NCI-H524 treated with DMSO at 0.1 percent for 48 hours (cell line): ENCODE results near the gene RAB43.
"Not testable (repeated sequence)": the region's sequence is repeated elsewhere in the genome, so short reads cannot be mapped to it uniquely, and the experiment has no call there.

ENCODE experiments used
- DNase-seq: peaks from one replicate; lab custom pipeline; 2025; lab: John Stamatoyannopoulos, UW

RAB43 gene

DNA sequence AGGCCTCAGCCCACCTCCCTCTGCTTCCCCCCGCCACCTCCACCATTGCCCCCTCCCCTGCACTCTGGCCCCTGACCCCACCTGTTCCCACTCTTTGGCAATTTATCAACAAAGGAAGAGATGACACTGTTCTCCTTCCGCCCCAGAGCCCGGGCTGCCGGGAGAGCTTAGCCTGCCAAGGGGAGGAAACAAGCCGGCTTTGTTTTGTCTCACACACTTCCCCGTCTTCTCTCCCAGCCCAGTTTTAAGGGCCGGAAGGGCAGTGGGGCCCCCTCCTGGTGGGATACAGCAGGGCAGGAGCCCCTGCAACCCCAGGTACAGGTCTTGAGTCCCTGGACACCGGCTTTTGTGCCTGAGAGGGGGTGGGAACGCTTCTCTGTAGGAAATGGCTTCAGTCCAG is 33.7 kb downstream of the RAB43 start:
- not testable (repeated sequence) for DNase-seq

DNA sequence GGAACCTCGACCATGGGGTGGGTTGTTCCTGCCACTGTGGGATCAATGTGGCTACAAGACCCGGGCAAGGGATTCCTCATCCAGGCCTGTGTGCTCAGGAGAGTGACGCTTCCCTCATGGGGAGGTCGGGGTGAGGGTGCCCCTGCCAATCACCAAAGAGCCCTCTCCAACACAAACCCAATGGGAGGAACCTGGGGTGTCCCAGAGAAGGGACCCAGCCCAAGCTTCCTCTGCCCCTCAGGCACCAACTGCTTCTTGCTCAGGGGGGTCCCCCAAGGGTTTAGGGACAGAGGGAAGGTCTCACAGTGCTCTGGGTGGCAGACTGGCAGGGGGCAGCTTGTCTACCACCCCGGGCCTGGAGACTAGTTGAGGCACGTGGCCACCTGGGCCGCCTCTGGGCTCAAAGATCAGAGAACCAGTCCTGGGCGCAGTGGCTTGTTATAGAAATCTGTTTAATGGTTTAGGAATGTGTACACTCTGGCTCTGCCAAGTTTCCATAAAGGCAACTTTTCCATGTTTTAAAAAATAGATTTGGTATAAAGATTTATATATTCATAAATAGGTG is 34.4 kb downstream of the RAB43 start:
- DNase-seq, result no peak

DNA sequence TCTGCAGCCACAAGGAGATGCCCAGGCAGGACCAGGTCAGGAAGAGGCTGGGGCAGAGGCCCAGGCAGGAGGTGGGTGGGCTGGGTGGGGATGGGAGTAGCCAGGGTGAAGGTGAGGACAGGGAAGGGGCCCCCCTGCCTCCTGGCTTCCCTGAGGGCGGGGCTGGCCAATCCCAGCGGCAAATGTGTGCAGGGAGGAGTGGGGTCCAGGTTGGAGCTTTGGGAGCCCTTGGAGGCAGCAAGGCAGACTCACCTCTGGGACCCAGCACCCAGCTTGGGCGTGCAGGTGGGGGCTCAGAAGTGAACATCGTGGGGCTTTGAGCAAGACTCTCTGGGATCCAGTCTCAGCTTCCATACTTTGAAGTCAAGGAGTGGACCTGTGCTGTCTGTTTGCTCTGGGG is 35.8 kb downstream of the RAB43 start:
- no peak for DNase-seq

DNA sequence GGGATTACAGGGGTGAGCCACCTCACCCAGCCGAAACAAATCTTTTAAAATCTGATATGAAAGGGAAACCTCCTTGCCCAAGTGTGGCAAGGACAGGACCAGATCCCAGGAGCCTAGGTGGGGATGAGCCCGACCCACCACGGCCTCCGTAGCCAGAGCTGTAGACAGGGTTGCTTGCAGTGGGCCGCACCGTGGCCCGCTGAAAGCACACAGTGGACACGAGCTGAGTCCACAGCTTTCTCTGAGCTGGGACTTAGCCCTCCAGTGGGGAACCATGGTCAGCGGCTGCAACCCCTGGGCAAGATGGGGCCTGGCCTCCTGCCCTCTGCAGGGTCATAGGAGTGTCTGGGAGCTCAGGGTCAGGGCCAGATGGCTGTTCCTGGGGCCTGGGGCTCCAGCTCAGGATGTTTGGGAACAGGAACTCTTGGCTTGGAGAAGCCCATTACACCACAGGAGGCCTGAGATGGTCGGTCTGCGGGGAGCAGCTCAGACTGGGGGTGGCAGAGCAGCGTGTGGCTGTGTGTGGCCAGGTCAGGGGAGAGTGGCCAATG is 36.4 kb downstream of the RAB43 start:
- no peak for DNase-seq

DNA sequence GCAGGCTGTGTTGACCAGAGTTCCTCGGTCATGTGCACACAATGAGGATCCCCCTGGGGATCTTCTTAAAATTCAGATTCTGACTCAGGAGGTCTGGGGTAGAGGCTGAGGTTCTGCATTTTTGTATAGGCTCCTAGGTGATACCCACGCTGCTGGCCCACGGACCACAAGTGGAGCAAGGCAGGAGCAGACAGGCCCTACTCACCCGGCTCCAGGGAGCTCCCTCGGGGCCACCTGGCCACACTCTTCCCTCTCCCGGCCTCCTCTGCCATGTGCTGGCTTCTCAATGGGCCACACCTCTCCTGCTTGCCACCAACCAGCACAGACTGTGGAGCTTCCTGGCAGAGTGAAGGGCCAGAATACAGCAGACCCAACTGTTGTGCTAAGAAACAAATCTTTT is 37.1 kb downstream of the RAB43 start:
- DNase-seq, result no peak

DNA sequence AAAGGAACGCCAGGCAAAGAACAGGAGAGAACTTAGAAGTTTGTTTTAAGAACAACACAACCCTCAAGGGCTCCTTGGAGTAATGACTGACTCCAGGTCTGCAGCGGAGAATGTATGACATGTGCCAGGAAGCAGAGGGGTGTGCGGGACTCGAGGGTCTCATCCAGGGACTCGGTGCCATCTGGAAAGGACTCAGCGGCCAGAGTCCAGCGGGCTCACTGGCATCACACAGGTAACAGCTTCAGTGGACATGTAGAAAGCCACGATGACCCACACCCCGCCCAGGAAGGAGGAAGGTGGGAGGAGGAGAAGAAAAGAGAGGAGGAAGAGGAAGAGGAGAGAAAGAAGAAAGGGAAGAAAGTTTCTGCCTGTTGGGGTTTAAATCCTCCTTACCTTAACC is 39.6 kb downstream of the RAB43 start:
- DNase-seq, result no peak

DNA sequence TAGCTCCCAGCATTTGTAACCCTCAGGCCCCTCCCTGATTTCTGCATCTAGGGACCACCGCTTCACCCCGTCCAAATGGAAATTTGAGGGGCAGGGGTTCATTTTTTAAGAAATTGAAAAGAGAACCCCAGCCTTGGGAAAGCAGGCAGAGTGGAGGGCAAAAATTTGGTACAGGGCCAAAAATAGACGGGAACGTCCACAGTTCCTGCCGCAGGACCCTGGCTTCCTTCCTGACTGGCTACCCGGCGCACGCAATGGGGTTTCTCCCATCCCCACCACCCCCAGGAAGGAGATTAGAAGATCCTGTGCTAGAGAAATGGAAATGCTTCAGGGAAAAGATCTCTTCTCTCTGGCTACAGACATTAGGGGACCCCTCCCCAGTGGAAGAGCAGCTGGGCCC is 40.1 kb downstream of the RAB43 start:
- no peak for DNase-seq

DNA sequence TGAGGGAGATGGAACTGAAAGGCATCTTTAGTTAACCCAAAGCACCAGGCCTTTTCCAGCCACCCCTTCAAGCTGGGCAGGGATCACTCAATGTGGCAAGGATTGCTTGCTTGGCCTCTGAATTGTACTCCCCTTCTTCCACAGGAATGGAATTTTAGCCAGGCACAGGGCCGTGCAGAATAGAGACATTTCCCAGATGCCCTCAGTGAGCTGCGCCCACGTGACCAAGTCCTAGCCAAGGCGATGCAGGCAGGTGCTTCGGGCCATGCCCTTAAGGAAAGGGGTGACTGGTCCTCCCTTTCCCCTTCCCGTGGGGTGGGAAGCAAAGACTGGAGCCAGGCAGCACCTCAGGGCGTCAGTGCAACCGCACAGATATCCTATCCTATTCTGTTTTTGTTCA is 43.1 kb downstream of the RAB43 start:
- DNase-seq, result no peak

DNA sequence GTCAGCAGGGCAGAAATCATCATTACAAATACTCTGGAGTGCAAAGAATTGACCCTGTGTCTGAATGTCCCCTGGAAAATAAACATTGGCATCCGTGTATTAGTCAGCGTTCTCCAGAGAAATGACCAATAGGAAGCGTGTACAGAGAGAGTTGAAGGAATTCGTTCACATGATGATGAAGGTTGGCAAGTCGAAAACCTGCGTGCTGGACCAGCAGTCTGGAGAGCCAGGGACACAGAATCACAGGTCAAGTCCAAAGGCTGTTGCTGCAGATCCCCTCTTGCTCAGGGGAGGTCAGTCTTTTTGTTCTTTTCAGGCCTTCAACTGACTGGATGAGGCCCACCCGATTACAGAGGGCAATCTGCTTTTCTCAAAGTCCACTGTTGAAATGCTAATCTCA is 44.4 kb downstream of the RAB43 start:
- DNase-seq, result no peak

DNA sequence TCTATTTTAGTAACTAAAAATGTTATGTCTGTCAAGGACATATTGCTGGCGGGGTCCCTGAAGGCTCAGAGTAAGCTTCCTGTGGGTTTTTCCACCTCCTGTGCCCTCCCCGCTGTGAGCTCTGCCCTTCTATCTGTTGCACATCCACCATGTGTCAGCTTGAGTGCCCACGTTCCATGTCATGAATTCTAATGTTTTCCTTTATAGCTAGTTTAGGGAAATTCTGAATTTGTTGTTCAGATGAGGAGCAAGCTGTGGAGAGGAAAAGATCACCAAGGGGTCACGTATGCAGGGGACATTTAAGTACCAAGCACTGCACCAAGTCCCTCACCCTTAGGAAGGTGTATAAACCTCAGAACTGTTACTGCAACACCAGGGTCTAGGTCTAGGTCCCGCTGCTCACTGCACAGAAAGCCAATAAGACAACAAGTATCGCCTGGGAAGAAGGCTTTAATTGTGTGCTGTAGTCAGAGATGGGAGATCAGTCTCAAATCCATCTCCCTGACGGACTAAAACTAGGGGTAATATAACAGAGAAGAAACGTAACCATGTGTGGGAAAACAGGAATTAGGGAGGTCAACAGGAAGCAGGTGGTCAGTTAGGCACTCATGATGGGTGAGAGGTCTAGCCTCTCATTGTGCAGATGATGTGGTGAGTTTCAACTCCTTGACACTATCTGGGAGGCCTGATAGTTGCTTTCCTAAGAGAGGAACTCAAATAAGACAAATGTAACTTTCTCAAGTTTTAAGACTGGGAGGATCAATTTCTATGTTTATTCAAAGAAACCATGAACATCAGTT is 51.3 kb downstream of the RAB43 start:
- no peak for DNase-seq

DNA sequence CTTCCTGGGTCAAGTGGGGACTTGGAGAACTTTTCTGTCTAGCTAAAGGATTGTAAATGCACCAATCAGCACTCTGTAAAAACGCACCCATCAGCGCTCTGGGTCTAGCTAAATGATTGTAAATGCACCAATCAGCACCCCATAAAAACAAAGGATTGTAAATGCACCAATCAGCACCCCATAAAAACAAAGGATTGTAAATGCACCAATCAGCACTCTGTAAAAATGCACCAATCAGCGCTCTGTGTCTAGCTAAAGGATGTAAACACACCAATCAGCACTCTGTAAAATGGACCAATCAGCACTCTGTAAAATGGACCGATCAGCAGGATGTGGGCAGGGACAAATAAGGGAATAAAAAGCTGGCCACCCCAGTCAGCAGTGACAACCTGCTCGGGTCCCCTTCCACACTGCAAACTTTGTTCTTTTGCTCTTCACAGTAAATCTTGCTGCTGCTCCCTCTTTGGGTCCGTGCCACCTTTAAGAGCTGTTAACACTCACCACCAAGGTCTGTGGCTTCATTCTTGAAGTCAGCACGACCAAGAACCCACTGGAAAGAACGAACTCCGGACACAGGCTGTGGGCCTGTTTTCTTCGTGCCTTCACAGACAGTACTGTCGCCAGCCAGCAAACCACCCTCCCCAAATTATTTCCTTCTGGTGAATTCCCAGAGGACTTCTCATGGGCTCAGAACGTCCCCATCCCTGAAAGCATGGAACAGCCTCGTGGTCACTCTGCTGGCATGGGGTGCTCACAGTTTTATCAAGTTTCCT is 52.1 kb downstream of the RAB43 start:
- not testable (repeated sequence) for DNase-seq

DNA sequence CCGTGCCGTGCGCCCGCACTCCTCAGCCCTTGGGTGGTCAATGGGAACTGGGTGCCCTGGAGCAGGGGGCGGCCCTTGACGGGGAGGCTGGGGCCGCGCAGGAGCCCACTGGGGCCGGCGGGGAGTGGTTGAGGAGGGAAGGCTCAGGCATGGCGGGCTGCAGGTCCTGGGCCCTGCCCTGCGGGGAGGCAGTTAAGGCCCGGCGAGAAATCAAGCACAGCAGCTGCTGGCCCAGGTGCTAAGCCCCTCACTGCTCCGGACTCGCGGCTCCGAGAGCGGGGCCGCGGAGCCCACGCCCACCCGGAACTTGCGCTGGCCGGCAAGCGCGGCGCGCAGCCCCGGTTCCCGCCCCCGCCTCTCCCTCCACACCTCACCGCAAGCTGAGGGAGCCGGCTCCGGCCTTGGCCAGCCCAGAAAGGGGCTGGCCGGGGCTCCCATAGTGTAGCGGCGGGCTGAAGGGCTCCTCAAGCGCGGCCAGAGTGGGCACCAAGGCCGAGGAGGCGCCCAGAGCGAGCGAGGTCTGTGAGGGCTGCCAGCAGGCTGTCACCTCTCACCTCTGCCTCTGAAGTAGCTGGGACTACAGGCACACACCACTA is 53.2 kb downstream of the RAB43 start:
- no peak for DNase-seq

DNA sequence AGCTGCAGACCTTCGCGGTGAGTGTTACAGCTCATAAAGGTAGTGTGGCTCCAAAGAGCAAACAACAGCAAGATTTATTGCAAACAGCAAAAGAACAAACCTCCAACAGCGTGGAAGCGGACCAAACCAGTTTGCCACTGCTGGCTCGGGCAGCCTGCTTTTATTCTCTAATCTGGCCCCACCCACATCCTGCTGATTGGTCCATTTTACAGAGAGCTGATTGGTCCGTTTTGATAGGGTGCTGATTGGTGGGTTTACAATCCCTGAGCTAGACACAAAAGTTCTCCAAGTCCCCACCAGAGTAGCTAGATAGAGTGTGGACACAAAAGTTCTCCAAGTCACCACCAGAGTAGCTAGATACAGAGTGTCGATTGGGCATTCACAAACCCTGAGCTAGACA is 53.9 kb downstream of the RAB43 start:
- DNase-seq, result not testable (repeated sequence)

DNA sequence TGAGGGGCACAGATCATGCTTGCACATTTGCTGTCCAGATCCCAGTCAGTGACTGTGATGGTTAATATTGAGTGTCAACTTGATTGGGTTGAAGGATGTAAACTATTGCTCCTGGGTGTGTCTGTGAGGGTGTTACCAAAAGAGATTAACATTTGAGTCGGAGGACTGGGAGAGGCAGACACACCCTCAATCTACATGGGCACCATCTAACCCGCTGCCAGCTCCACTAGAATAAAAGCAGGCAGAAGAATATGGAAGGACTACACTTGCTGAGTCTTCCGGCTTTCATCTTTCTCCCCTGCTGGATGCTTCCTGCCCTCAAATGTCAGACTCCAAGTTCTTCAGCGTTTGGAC is 55.9 kb downstream of the RAB43 start:
- DNase-seq, result no peak

DNA sequence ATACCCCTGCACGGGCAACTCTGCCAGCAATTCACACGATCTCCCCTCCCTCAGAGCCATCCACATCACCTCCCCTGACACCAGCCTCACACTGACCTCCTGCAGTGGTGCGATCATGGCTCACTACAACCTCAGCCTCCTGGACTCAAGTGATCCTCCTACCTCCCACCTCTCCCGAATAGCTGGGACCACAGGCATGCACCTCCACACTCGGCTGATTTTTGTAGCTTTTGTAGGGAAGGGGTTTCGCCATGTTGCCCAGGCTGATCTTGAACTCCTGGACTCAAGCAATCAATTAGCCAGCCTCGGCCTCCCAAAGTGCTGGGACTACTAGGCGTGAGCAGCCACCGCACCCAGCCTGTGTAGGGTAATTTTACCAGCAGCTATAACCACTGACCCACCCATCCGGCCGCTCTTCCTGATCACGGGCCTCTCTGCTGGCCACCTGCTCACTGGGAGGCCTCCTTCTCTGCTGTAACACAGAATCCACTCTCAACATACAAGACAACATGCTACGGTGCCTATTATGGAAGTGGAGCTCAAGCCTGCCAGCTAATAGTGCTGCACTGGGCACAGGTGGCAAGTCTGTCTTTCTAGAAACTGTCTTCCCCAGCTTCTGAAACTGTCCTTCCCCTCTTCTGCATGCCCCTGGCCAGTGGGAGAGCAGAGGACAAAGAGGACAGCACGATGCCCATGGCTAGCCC is 56.4 kb downstream of the RAB43 start:
- DNase-seq, result no peak

DNA sequence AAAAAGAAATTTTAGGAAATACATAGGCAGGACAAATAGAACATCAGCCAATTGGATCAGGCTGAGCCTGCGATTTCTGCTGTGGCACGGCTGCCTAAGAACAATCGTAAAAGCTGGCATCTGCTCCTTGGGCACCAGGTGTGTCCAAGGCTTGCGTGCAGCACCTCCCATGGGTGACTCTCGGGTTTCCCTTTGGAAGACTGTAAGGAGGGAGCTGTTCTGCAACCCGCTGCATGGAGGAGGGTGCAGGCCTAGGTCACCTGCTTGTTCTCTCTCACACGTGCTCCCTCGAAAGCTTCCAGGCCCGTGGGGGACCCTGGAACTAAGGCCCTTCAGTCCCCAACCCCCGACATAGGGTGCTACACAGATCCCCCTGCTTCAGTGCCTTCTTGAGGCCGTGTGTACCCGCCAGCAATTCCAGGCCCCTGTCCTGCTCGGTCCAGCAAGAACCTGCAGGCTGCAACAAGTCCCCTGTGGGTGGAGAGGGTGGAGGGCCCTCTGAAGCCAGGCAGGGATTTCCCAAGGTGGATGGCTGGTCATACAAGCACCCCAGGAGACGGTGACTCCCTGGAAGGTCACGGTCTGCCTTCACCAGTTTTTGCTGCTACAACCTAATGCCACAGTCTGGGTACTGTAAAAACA is 57.6 kb downstream of the RAB43 start:
- DNase-seq, result no peak

DNA sequence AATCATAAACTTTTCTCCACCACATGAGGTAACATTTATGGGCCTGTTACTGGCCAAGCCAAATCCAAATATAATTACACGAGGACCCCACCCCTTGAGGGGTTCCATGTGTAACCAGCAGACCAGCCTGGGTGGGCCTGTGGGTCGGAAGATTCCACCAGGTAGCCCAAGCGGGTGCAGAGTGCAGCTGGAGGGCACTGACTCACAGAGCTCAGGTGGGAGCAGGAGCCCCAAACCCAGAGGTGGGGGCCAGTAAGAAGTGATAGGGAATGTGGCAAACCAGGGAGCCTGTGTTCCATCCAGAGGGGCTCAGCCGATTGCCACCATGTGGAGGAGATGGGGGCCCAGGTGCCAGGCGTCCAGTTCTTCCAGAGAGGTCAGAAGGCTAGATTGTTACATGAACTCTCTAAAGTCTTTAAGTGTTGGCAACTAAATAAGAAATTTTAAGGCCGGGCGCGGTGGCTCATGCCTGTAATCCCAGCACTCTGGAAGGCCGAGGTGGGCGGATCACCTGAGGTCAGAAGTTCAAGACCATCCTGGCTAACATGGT is 58.4 kb downstream of the RAB43 start:
- DNase-seq, result no peak

DNA sequence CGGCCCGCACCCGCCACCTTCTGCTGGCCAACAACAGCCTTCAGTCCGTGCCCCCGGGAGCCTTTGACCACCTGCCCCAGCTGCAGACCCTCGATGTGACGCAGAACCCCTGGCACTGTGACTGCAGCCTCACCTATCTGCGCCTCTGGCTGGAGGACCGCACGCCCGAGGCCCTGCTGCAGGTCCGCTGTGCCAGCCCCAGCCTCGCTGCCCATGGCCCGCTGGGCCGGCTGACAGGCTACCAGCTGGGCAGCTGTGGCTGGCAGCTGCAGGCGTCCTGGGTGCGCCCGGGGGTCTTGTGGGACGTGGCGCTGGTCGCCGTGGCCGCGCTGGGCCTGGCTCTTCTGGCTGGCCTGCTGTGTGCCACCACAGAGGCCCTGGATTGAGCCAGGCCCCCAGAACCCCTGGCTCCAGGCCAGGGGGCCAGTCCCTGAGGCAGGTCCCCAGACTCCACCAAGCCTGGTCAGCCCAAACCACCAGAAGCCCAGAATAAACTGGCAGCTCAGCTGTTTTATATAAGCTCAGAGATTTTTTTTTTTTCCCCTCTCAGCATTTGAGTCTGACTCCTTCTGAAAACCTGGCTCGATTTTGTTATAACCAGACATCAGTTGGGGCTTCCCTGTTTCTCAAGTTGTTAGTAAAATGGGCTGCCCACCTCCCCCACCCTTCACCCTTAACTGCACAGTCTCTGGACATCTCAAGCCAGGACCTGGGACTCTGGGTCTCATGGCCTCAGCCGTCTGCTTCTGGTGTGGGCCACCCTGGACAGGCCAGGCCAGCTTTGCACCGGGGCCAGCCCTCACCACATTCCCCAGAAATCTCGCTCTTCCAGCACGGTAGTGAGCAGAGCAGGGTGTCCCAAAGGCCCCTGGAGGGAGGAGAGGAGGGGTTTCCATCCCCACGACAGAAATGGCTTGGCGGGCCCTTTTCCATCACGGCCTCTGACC is 59.4 kb downstream of the RAB43 start:
- DNase-seq, result no peak

DNA sequence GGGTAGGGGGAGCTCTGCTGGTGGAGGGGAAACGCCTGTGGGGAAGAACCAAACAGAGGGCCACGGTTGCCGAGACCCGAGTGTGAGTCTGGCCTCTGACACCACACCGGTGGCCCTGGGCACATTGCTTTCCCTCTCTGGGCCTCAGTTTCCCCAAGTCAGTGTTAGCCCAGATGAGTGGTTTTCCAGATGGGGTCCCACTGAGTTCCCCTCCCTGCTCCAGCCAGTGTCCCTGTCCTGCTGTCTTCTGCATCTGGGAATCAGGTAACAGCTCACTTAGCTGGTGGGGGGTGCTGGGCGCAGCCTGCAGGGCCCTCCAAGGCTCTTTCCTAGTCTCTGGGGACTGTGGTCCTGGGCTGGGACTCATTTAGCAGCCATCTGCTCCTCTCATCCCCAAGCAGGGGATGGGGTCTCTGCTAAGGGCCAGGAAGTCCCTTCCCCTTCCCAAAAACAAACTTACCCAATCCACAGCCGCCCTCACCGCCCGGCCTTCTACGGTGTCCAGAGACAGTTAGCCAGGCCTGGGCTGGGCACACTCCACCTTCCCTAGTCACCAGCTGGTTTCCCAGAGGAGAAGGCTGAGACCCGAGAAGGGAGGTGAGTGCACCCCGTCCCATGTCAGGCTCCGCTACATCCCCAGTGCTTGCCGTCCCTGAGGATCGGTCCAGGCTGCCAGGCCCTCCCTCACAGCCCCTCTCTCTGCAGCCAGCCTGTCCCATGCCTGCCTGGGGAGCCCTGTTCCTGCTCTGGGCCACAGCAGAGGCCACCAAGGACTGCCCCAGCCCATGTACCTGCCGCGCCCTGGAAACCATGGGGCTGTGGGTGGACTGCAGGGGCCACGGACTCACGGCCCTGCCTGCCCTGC is 60.3 kb downstream of the RAB43 start:
- no peak for DNase-seq
